ENCODE results near the gene CHCHD10. TPM values are rescaled to one million over a fixed set of nuclear protein-coding genes. Genes with fewer than 3 reads are reported as not detected.
A peak's percentile ranks its signal among the peaks of the same experiment; 100 is the strongest.

The CHCHD10 gene
- total RNA-seq, 1 donor from 2014 or later = 60.9 TPM

DNA sequence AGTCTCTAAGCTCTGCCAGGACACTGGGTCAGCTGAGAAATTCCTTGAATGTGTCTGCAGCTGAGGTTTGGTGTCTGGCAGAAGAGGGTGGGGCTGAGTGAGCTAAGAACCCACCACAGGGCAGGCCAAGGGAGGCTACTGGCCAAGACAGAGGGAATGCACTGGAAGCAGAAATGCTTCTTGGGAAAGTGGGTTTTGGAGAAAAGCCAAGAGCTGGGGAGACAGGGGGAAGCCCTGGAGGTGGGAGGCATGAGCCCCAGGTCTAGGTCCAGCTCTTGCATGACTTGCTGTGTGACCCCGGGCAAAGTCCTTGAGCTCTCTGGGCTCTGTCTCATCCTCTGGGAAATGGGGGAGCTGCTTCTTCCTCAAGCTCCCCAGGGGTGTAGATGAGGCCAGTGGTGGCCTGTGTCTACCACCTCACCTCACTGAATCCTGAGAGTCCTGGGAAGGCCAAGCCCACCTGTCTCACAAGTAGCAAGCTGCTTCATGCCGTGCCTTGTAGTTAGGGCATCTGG is 7.2 kb upstream of the CHCHD10 start:
- no peaks in the 10 kb centered on the region for H3K9me3 Mint-ChIP-seq (ENCODE audit: unreplicated experiment)
- no peaks in the 10 kb centered on the region for H3K27me3 ChIP-seq (ENCODE audit: insufficient read depth, low read length)
- no peaks in the 10 kb centered on the region for H3K79me2 ChIP-seq (ENCODE audit: insufficient read depth, low read length)
- H4K20me1 ChIP-seq (ENCODE audit: insufficient read depth, low read length) = peaks cover 3% of the 10 kb centered on the region
- H3K27ac ChIP-seq (ENCODE audit: low read depth, low read length) = no peak overlapping the region
- no peak overlapping the region for H3K4me3 ChIP-seq (ENCODE audit: insufficient read depth, low read depth, low read length)
- no peaks in the 10 kb centered on the region for H3K9me3 ChIP-seq (ENCODE audit: insufficient read depth, low read depth, low read length)
- no peak for FAIRE-seq
- no peak overlapping the region for H3K9ac ChIP-seq (ENCODE audit: low read length)
- H3K36me3 Mint-ChIP-seq (ENCODE audit: low read depth, unreplicated experiment) = peaks cover 6% of the 10 kb centered on the region
- peak overlapping the region; percentile 66 for H3K4me3 Mint-ChIP-seq (ENCODE audit: unreplicated experiment)
- H3K4me1 ChIP-seq (ENCODE audit: insufficient read depth, low read length) = peaks cover 7% of the 10 kb centered on the region
- no peak overlapping the region for H2AFZ ChIP-seq (ENCODE audit: low read depth, low read length)
- H3K4me2 ChIP-seq (ENCODE audit: low read length) = no peak overlapping the region
- peaks cover 18% of the 10 kb centered on the region for H3K4me1 Mint-ChIP-seq (ENCODE audit: low read depth, unreplicated experiment)
- H3K27ac Mint-ChIP-seq (ENCODE audit: unreplicated experiment) = peak overlapping the region; percentile 77
- TF ChIP-seq, protein P1, sequence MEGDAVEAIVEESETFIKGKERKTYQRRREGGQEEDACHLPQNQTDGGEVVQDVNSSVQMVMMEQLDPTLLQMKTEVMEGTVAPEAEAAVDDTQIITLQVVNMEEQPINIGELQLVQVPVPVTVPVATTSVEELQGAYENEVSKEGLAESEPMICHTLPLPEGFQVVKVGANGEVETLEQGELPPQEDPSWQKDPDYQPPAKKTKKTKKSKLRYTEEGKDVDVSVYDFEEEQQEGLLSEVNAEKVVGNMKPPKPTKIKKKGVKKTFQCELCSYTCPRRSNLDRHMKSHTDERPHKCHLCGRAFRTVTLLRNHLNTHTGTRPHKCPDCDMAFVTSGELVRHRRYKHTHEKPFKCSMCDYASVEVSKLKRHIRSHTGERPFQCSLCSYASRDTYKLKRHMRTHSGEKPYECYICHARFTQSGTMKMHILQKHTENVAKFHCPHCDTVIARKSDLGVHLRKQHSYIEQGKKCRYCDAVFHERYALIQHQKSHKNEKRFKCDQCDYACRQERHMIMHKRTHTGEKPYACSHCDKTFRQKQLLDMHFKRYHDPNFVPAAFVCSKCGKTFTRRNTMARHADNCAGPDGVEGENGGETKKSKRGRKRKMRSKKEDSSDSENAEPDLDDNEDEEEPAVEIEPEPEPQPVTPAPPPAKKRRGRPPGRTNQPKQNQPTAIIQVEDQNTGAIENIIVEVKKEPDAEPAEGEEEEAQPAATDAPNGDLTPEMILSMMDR (IDR thresholded peaks at IDR 0.05; ENCODE audit: insufficient read depth, low read depth, low read length) = no peak
- no peak for TF ChIP-seq EZH2 (IDR thresholded peaks at IDR 0.05; ENCODE audit: insufficient read depth, low read length)
- H3K27me3 Mint-ChIP-seq (ENCODE audit: low read depth, unreplicated experiment) = peaks cover 25% of the 10 kb centered on the region
- DNase-seq (ENCODE audit: low read depth) = peak; percentile 65
- H3K36me3 ChIP-seq (ENCODE audit: insufficient read depth, low read length) = no peaks in the 10 kb centered on the region

DNA sequence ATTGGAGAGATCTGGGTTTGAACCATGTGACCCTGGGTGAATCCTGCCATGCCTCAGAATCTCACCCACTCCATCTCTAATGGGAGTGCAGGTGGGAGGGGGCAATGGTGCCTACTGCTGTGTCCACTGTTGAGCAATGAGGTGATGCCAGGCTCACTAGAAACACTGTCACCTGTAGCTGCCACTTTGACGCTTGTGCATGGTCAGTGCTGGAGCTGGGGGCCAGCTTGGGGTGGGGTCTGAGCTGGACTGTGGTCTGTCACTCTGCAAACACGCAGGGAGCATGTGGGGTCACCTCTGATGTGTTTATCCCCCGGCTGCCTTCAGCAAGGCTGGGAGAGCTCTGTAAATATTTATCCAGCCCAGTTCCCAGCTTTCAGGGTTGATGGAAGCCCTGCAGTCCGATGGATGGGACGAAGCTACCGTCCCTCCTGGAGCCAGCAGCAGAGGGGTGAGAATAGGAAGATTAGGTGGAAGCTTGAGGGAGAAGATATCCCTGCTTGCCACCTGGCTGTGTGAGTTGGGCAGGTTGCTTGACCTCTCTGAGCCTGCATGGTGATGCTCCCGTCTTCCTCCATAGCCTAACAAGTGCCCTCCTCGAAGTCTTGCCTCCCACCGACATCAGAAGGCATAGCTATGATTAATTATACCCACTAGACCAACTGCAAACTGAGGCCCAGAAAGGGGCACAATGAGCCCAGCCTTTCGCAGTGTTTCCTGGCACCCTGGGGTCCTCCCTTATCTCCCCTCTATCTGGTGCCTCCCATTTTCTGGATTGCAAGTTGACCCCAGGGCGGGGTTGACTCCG is 6.5 kb upstream of the CHCHD10 start:
- peaks cover 18% of the 10 kb centered on the region for H3K4me1 Mint-ChIP-seq (ENCODE audit: low read depth, unreplicated experiment)
- no peaks in the 10 kb centered on the region for H3K9me3 ChIP-seq (ENCODE audit: insufficient read depth, low read depth, low read length)
- H3K9me3 Mint-ChIP-seq (ENCODE audit: unreplicated experiment) = no peaks in the 10 kb centered on the region
- H3K4me1 ChIP-seq (ENCODE audit: insufficient read depth, low read length) = peaks cover 7% of the 10 kb centered on the region
- H3K27me3 Mint-ChIP-seq (ENCODE audit: low read depth, unreplicated experiment) = peaks cover 21% of the 10 kb centered on the region
- peak overlapping the region; percentile 66 for H3K4me3 Mint-ChIP-seq (ENCODE audit: unreplicated experiment)
- FAIRE-seq = no peak
- no peak overlapping the region for H3K4me3 ChIP-seq (ENCODE audit: insufficient read depth, low read depth, low read length)
- H4K20me1 ChIP-seq (ENCODE audit: insufficient read depth, low read length) = peaks cover 3% of the 10 kb centered on the region
- peak overlapping the region; percentile 77 for H3K27ac Mint-ChIP-seq (ENCODE audit: unreplicated experiment)
- H3K9ac ChIP-seq (ENCODE audit: low read length) = no peak overlapping the region
- H3K27me3 ChIP-seq (ENCODE audit: insufficient read depth, low read length) = no peaks in the 10 kb centered on the region
- no peaks in the 10 kb centered on the region for H3K36me3 ChIP-seq (ENCODE audit: insufficient read depth, low read length)
- no peak overlapping the region for H3K27ac ChIP-seq (ENCODE audit: low read depth, low read length)
- TF ChIP-seq, protein P1 (IDR thresholded peaks at IDR 0.05; ENCODE audit: insufficient read depth, low read depth, low read length) = no peak
- TF ChIP-seq EZH2 (IDR thresholded peaks at IDR 0.05; ENCODE audit: insufficient read depth, low read length) = no peak
- H3K36me3 Mint-ChIP-seq (ENCODE audit: low read depth, unreplicated experiment) = no peaks in the 10 kb centered on the region
- H3K79me2 ChIP-seq (ENCODE audit: insufficient read depth, low read length) = no peaks in the 10 kb centered on the region
- DNase-seq (ENCODE audit: low read depth) = no peak
- no peak overlapping the region for H2AFZ ChIP-seq (ENCODE audit: low read depth, low read length)
- no peak overlapping the region for H3K4me2 ChIP-seq (ENCODE audit: low read length)
